H1 (cell line): ENCODE data around the gene TSPAN5. TPM values are rescaled to one million over a fixed set of nuclear protein-coding genes. Genes with fewer than 3 reads are reported as not detected.

ENCODE experiments used
- CTCF ChIA-PET: fragments of 300-600 bp; sonication (Branson Sonifier 250); formaldehyde crosslinking; loops from one replicate; lab custom pipeline; 2021; ENCODE audit not compliant: partially characterized antibody; lab: Charles Lee
- POLR2A ChIA-PET: fragments of 300-600 bp; sonication (Branson Sonifier 250); formaldehyde crosslinking; loops from one replicate; lab custom pipeline; 2021; ENCODE audit warnings: inconsistent platforms; ENCODE audit not compliant: partially characterized antibody; lab: Charles Lee
- DNase-seq, 2 experiments: peaks; one replicate each; pipeline versions ENCODE4 v3.0.0 to v3.0.0-alpha.2; 2010 to 2022; ENCODE audit warnings: low spot score in 2 of 2, low read depth in 1 of 2, mixed read lengths in 1 of 2
- FAIRE-seq: peaks from 2 replicates; lab custom pipeline; 2011; peaks lifted over from hg19 to GRCh38; lab: Jason Lieb, UNC
- H2AFZ ChIP-seq: 2 replicates; pipeline ENCODE4 v1.8.1; 2012; ENCODE audit warnings: low read length, inconsistent platforms
- H2AK5ac ChIP-seq: 2 replicates; pipeline ENCODE4 v1.6.1; 2013; ENCODE audit warnings: low read depth, low read length
- H2BK120ac ChIP-seq: replicated peaks from 2 replicates; pipeline ENCODE3; 2013; ENCODE audit warnings: low read depth, low read length, inconsistent platforms
- H2BK12ac ChIP-seq: 2 replicates; pipeline ENCODE4 v1.6.1; 2013; ENCODE audit warnings: low read depth, low read length
- H2BK15ac ChIP-seq: 2 replicates; pipeline ENCODE4 v1.6.1; 2013; ENCODE audit warnings: low read length
- H2BK20ac ChIP-seq: 2 replicates; pipeline ENCODE4 v1.6.1; 2013; ENCODE audit warnings: low read length
- H2BK5ac ChIP-seq: 2 replicates; pipeline ENCODE4 v1.6.1; 2013; ENCODE audit warnings: low read depth, low read length
- H3K14ac ChIP-seq: 2 replicates; pipeline ENCODE4 v1.6.1; 2013; ENCODE audit warnings: inconsistent platforms; ENCODE audit not compliant: insufficient read length
- H3K18ac ChIP-seq: 2 replicates; pipeline ENCODE4 v1.6.1; 2013; ENCODE audit warnings: low read length; ENCODE audit errors: extremely low read depth
- H3K23ac ChIP-seq: 2 replicates; pipeline ENCODE4 v1.6.1; 2013; ENCODE audit warnings: inconsistent platforms; ENCODE audit not compliant: insufficient read length
- H3K23me2 ChIP-seq: 2 replicates; pipeline ENCODE4 v1.6.1; 2013; ENCODE audit warnings: low read depth, low read length
- H3K27ac ChIP-seq: 2 replicates; pipeline ENCODE4 v1.6.1; 2011; ENCODE audit warnings: low read depth, low read length, inconsistent platforms
- H3K27me3 ChIP-seq, 4 experiments: replicated peaks in 1 of 4; 1 replicate in 1 of 4; 2 replicates in 3 of 4; pipeline versions ENCODE4 v1.6.1 to v1.8.1; 2011 to 2013; ENCODE audit warnings: low read length in 3 of 4, mild to moderate bottlenecking in 3 of 4, inconsistent platforms in 2 of 4, mixed read lengths in 2 of 4, moderate library complexity in 1 of 4; ENCODE audit not compliant: control insufficient read depth in 3 of 4, insufficient read depth in 3 of 4; ENCODE audit errors: extremely low read depth in 1 of 4
- H3K36me3 ChIP-seq, 4 experiments: 2 replicates each; pipeline versions ENCODE4 v1.6.1 to v1.8.1; 2011 to 2013; ENCODE audit warnings: mild to moderate bottlenecking in 4 of 4, low read length in 3 of 4, moderate library complexity in 2 of 4, control low read depth in 1 of 4, inconsistent platforms in 1 of 4; ENCODE audit not compliant: insufficient read depth in 4 of 4, control insufficient read depth in 2 of 4
- H3K4ac ChIP-seq: replicated peaks from 2 replicates; pipeline ENCODE3; 2013; ENCODE audit warnings: low read length, low read depth, mixed read lengths, inconsistent platforms; ENCODE audit not compliant: insufficient read length
- H3K4me1 ChIP-seq, 4 experiments: replicated peaks in 1 of 4; 1 replicate in 1 of 4; 2 replicates in 3 of 4; pipeline versions ENCODE4 v1.6.1 to v1.8.1; 2011 to 2013; ENCODE audit warnings: low read length in 3 of 4, inconsistent platforms in 2 of 4, mixed read lengths in 1 of 4; ENCODE audit not compliant: insufficient read depth in 4 of 4, control insufficient read depth in 3 of 4
- H3K4me2 ChIP-seq, 2 experiments: 2 replicates each; pipeline versions ENCODE4 v1.6.1 to v1.8.1; 2011 to 2013; ENCODE audit warnings: low read depth in 2 of 2, low read length in 2 of 2, control low read depth in 1 of 2, inconsistent platforms in 1 of 2, mild to moderate bottlenecking in 1 of 2; ENCODE audit not compliant: insufficient read depth in 1 of 2
- H3K4me3 ChIP-seq, 4 experiments: fragments of 200-600, 300-600 bp in 1 of 4; sonication (generic), shearing (Covaris generic), sonication (Bioruptor Twin) in 1 of 4; 2 replicates each; pipeline versions ENCODE4 v1.5.1 to v1.8.1; 2011 to 2016; ENCODE audit warnings: low read length in 4 of 4, low read depth in 3 of 4, control low read depth in 2 of 4, inconsistent platforms in 2 of 4, mild to moderate bottlenecking in 2 of 4, mixed read lengths in 1 of 4, moderate library complexity in 1 of 4; ENCODE audit not compliant: insufficient read depth in 2 of 4; ENCODE audit errors: extremely low read depth in 1 of 4
- H3K56ac ChIP-seq: replicated peaks from 2 replicates; pipeline ENCODE3; 2013; ENCODE audit warnings: low read depth, mild to moderate bottlenecking, mixed read lengths, low read length, inconsistent platforms; ENCODE audit not compliant: insufficient read length
- H3K79me1 ChIP-seq: 2 replicates; pipeline ENCODE4 v1.6.1; 2013; ENCODE audit warnings: low read depth, low read length, control low read depth
- H3K79me2 ChIP-seq, 2 experiments: 2 replicates each; pipeline versions ENCODE4 v1.6.1 to v1.8.1; 2012 to 2013; ENCODE audit warnings: low read length in 2 of 2, mild to moderate bottlenecking in 2 of 2, inconsistent platforms in 1 of 2; ENCODE audit not compliant: insufficient read depth in 2 of 2, control insufficient read depth in 1 of 2
- H3K9ac ChIP-seq, 4 experiments: replicated peaks in 1 of 4; 1 replicate in 1 of 4; 2 replicates in 3 of 4; pipeline versions ENCODE4 v1.6.1 to v1.8.1; 2011 to 2013; ENCODE audit warnings: low read depth in 3 of 4, low read length in 3 of 4, control low read depth in 2 of 4, mild to moderate bottlenecking in 2 of 4, moderate library complexity in 2 of 4, inconsistent platforms in 1 of 4; ENCODE audit errors: extremely low read depth in 1 of 4
- H3K9me3 ChIP-seq, 2 experiments: 2 replicates each; pipeline versions ENCODE4 v1.6.1 to v1.8.1; 2012 to 2013; ENCODE audit warnings: mild to moderate bottlenecking in 2 of 2, moderate library complexity in 2 of 2, control low read depth in 1 of 2, inconsistent platforms in 1 of 2, low read depth in 1 of 2, low read length in 1 of 2, mixed read lengths in 1 of 2; ENCODE audit not compliant: insufficient read depth in 2 of 2
- H4K20me1 ChIP-seq, 2 experiments: replicated peaks in 1 of 2; 2 replicates each; pipeline versions ENCODE3 to v1.8.1; 2011 to 2013; ENCODE audit warnings: inconsistent platforms in 2 of 2, low read length in 2 of 2, mild to moderate bottlenecking in 1 of 2; ENCODE audit not compliant: insufficient read depth in 2 of 2, control insufficient read depth in 1 of 2
- H4K5ac ChIP-seq: 2 replicates; pipeline ENCODE4 v1.6.1; 2013; ENCODE audit warnings: low read length, low read depth, mixed read lengths, inconsistent platforms; ENCODE audit not compliant: insufficient read length
- H4K8ac ChIP-seq: 2 replicates; pipeline ENCODE4 v1.8.0; 2013; ENCODE audit warnings: mild to moderate bottlenecking, moderate library complexity, low read length, inconsistent platforms; ENCODE audit not compliant: insufficient read depth; ENCODE audit errors: extremely low read depth
- H4K91ac ChIP-seq: replicated peaks from 2 replicates; pipeline ENCODE3; 2013; ENCODE audit warnings: low read length, mixed read lengths, inconsistent platforms; ENCODE audit not compliant: insufficient read length
- ASH2L ChIP-seq: fragments of 200-600, 300-600 bp; sonication (generic); IDR thresholded peaks from one replicate; pipeline ENCODE4 v1.7.1; 2017; ENCODE audit warnings: low read length
- CBX8 ChIP-seq: fragments of 300-800, 300-1000 bp; sonication (generic); IDR thresholded peaks from 2 replicates; pipeline ENCODE4 v1.7.1; 2016; ENCODE audit warnings: low read depth, low read length, borderline replicate concordance
- CREB1 ChIP-seq: IDR thresholded peaks from 2 replicates; pipeline ENCODE4 v1.6.1; 2012; ENCODE audit warnings: inconsistent platforms
- EZH2 ChIP-seq: fragments of 200-600 bp; sonication (generic); IDR thresholded peaks from 2 replicates; pipeline ENCODE4 v1.7.1; 2012; ENCODE audit warnings: low read depth, mild to moderate bottlenecking, moderate library complexity, low read length, inconsistent platforms; ENCODE audit not compliant: severe bottlenecking
- KDM1A ChIP-seq: fragments of 200-600, 300-600 bp; sonication (generic); IDR thresholded peaks from 2 replicates; pipeline ENCODE4 v1.7.1; 2016; ENCODE audit warnings: mild to moderate bottlenecking, low read length, borderline replicate concordance
- NRF1 ChIP-seq: IDR thresholded peaks from 2 replicates; pipeline ENCODE4 v1.6.1; 2011; ENCODE audit warnings: mild to moderate bottlenecking, low read depth, low read length, improper control_type of control experiment
- POLR2AphosphoS5 ChIP-seq: IDR thresholded peaks from 2 replicates; pipeline ENCODE4 v1.6.1; 2011; ENCODE audit warnings: low read depth, low read length
- RBBP5 ChIP-seq: IDR thresholded peaks from 2 replicates; pipeline ENCODE4 v1.7.1; 2012; ENCODE audit warnings: low read depth, mild to moderate bottlenecking, inconsistent platforms, low read length, moderate library complexity, borderline replicate concordance
- SIX5 ChIP-seq: IDR thresholded peaks from 2 replicates; pipeline ENCODE4 v1.6.1; 2011; ENCODE audit warnings: mild to moderate bottlenecking, low read depth, low read length
- SP1 ChIP-seq: IDR thresholded peaks from 2 replicates; pipeline ENCODE4 v1.6.1; 2011; ENCODE audit warnings: low read depth, low read length
- SRF ChIP-seq: IDR thresholded peaks from 2 replicates; pipeline ENCODE4 v1.6.1; 2011; ENCODE audit warnings: mild to moderate bottlenecking, low read depth, low read length, moderate library complexity
- WGBS, 2 experiments: shearing (Covaris generic) in 1 of 2; methylation state at CpG; one replicate each; pipeline versions ENCODE4 v1.1.6 to v1.1.7; 2013 to 2015; ENCODE audit warnings: low lambda C conversion rate in 2 of 2, mixed read lengths in 2 of 2, inconsistent platforms in 1 of 2, low coverage in 1 of 2, missing lambda C conversion rate in 1 of 2; ENCODE audit not compliant: insufficient replicate concordance in 2 of 2, insufficient coverage in 1 of 2, insufficient read length in 1 of 2; ENCODE audit errors: extremely low coverage in 1 of 2, missing lambda C conversion rate in 1 of 2; 5-methylcytosine and 5-hydroxymethylcytosine counted together
- polyA plus RNA-seq, 7 experiments: library from polyadenylated mRNA; depleted of rRNA in 3 of 7; stranded (reverse) in 5 of 7; unstranded in 2 of 7; fragments of >200 nt in 5 of 7; fragments of 200-250 nt in 2 of 7; gene quantifications; 1 replicate in 5 of 7; 2 replicates in 1 of 7; 4 replicates in 1 of 7; pipeline versions ENCODE4 v1.2.1 to v1.2.3, GENCODE V29; 2011 to 2013; ENCODE audit warnings: missing spikeins in 2 of 7, mixed read lengths in 2 of 7
- total RNA-seq: library from RNA; stranded (reverse); fragmentation: NEBNext Ultra II Directional; extraction: Animal tissue kit (Norgen Biotek cat#: 25700); gene quantifications from 2 replicates; pipeline ENCODE4 v1.2.1, GENCODE V29; 2021
- TF ChIP-seq, protein P1 (sequence below): IDR thresholded peaks from 2 replicates; pipeline ENCODE4 v1.6.1; 2012; ENCODE audit warnings: inconsistent platforms

TSPAN5 gene
- total and polyA plus RNA-seq, 2 of the 8 experiments (the other 6 are each of a cell fraction or from before 2014, with no cell fraction given) = 17.6 to 21.2 TPM

DNA sequence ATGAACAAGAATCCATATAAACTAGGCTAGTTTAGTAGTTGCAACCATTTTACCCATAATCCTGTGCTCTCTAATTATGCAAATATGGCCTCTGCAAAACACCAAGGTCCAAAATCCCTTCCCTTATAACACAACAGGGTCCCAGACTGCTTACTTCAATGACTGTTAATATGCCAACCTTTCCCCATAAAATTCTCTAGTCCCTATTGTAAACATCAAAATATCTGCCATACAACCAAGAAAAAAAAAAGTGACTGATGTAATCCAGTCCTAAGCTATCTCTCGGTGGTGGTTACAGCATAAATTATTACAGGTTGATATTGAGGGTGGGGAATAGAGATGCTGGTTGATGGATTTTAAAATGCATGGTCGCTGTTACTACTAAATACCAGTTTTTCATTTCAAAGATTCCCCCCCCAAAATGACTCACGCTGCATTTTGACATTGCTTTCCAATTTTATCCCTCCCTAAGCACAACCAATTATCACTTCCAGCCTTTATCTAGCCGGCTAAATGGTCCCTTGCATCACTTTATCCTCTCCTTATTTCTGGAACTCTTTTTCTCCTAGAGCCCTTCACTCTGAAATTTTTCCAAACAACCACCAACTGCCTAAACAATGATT, 44.8 kb downstream of the TSPAN5 start:
- no peak overlapping the region for H3K14ac ChIP-seq
- no peak overlapping the region for H3K4me3 ChIP-seq
- no peaks in the 10 kb centered on the region for H3K9me3 ChIP-seq
- WGBS, 2 experiments = 83% methylated on average over 4 of the region's 4 CpGs; no CpG with 5 or more reads in 1 of the 2 experiments
- H2BK120ac ChIP-seq = no peak overlapping the region
- H3K79me1 ChIP-seq = peaks cover 9% of the 10 kb centered on the region
- FAIRE-seq (no peak), DNase-seq (no peak)
- H4K91ac ChIP-seq = no peak overlapping the region
- H4K5ac ChIP-seq = no peak overlapping the region
- TF ChIP-seq SIX5 = no peak
- TF ChIP-seq, protein P1, sequence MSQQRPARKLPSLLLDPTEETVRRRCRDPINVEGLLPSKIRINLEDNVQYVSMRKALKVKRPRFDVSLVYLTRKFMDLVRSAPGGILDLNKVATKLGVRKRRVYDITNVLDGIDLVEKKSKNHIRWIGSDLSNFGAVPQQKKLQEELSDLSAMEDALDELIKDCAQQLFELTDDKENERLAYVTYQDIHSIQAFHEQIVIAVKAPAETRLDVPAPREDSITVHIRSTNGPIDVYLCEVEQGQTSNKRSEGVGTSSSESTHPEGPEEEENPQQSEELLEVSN = no peak
- no peak for TF ChIP-seq KDM1A
- no peak for TF ChIP-seq SP1
- TF ChIP-seq EZH2 = no peak
- TF ChIP-seq SRF = no peak
- TF ChIP-seq POLR2AphosphoS5 = no peak
- no peak for TF ChIP-seq CBX8
- TF ChIP-seq CREB1 = no peak
- TF ChIP-seq RBBP5 = no peak
- no peak for TF ChIP-seq ASH2L
- TF ChIP-seq NRF1 = no peak
- H4K8ac ChIP-seq = no peak overlapping the region
- no peak overlapping the region for H2BK5ac ChIP-seq
- H2BK12ac ChIP-seq = no peak overlapping the region
- H3K27me3 ChIP-seq = no peaks in the 10 kb centered on the region
- no peak overlapping the region for H3K4ac ChIP-seq
- H2AFZ ChIP-seq = no peak overlapping the region
- POLR2A ChIA-PET = interaction anchor here (1.0 kb wide), 1 partner anchor 10 kb away, joined by 3 read pairs; no protein-coding TSS in a partner anchor
- peaks cover 0 to 2% of the 10 kb centered on the region in 2 experiments for H4K20me1 ChIP-seq
- H3K9ac ChIP-seq = no peak overlapping the region
- H3K56ac ChIP-seq = no peak overlapping the region
- peaks cover 10 to 29% (median 20%) of the 10 kb centered on the region in 4 experiments for H3K4me1 ChIP-seq
- H3K79me2 ChIP-seq = peaks cover 3 to 44% of the 10 kb centered on the region in 2 experiments; a peak in 2 of 4 replicates
- no peaks in the 10 kb centered on the region for H3K23me2 ChIP-seq
- H2BK20ac ChIP-seq = no peak overlapping the region
- no peak overlapping the region for H2AK5ac ChIP-seq
- H3K36me3 ChIP-seq = no peaks in the 10 kb centered on the region
- CTCF ChIA-PET = interaction anchor here (0.6 to 1.5 kb wide), 3 partner anchors 15 to 45 kb away, joined by 3 read pairs; partner anchors contain the start of gene TSPAN5
- no peak overlapping the region for H2BK15ac ChIP-seq
- no peak overlapping the region for H3K4me2 ChIP-seq
- H3K18ac ChIP-seq = no peak overlapping the region
- no peak overlapping the region for H3K27ac ChIP-seq
- H3K23ac ChIP-seq = no peak overlapping the region
